Measurements from ENCODE around the gene FCER2. TPM values are rescaled to one million over a fixed set of nuclear protein-coding genes. Genes with fewer than 3 reads are reported as not detected.
"Not testable (repeated sequence)": the region's sequence is repeated elsewhere in the genome, so short reads cannot be mapped to it uniquely, and the experiment has no call there.

Gene FCER2
- total and polyA plus RNA-seq, 2 donors from 2014 or later: 1.0 TPM; not detected in 1

DNA sequence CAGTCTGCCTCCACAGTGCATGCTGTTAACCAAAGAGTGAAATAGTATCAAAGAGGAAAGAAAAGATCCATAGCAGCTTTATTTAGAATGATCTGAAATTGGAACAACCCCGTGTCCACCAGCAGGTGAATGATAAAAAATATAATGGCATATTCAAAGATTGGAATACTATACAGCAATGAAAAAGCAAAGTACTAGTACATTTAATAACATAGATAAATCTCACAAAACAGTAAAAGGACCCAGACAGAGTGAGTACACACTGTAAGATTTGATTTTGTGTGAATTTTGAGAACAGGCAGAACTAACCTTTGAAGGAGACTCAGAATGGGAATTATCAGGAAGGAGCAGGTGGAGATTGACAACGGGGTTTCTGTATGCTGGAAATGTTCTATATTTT is 46.2 kb upstream of the FCER2 start:
- Histone ChIP-seq H3K27ac (ENCODE audit: low read depth in 2 of 2, low read length in 2 of 2) (no peak overlapping the region), H3K36me3 (ENCODE audit: control insufficient read depth in 2 of 3, insufficient read depth in 3 of 3, low read length in 3 of 3) (no peaks in the 10 kb centered on the region), H3K4me1 (ENCODE audit: control insufficient read depth in 2 of 3, insufficient read depth in 2 of 3, low read depth in 1 of 3, low read length in 3 of 3) (no peaks in the 10 kb centered on the region), H3K27me3 (ENCODE audit: control insufficient read depth, insufficient read depth, low read length) (no peaks in the 10 kb centered on the region), H3K9me3 (ENCODE audit: control insufficient read depth in 2 of 3, insufficient read depth in 1 of 3, low read length in 3 of 3) (no peaks in the 10 kb centered on the region), H3K9ac (ENCODE audit: low read length in 3 of 3) (no peak overlapping the region), H3K4me3 (ENCODE audit: low read length in 3 of 3) (no peak overlapping the region)
- intact Hi-C loops (cut with DNase I): no loop called here
- DNase-seq (no peak), FAIRE-seq (no peak)
- no peak for TF ChIP-seq CTCF (IDR thresholded peaks at IDR 0.05; ENCODE audit: borderline replicate concordance, extremely low read depth, insufficient read depth)

GRCh38 chr19:7746903-7747884 is 45.3 kb upstream of the FCER2 start, which contains the start of gene CD209:
Gene CD209 (minus strand): TSS chr19:7747534. CDS start chr19:7747511, 23 bp downstream.
- no peaks in the 10 kb centered on the region for H3K9me3 ChIP-seq (ENCODE audit: control insufficient read depth in 2 of 3, insufficient read depth in 1 of 3, low read length in 3 of 3)
- H3K36me3 ChIP-seq (ENCODE audit: control insufficient read depth in 2 of 3, insufficient read depth in 3 of 3, low read length in 3 of 3): no peaks in the 10 kb centered on the region
- H3K27me3 ChIP-seq (ENCODE audit: control insufficient read depth, insufficient read depth, low read length): no peaks in the 10 kb centered on the region
- H3K27ac ChIP-seq (ENCODE audit: low read depth in 2 of 2, low read length in 2 of 2): no peak within 1 kb of the TSS
- H3K4me3 ChIP-seq (ENCODE audit: low read length in 3 of 3): no peak within 1 kb of the TSS
- intact Hi-C loops (cut with DNase I): no loop called here
- no peak for TF ChIP-seq CTCF (IDR thresholded peaks at IDR 0.05; ENCODE audit: borderline replicate concordance, extremely low read depth, insufficient read depth)
- FAIRE-seq (no peak), DNase-seq (peak in 4 of 5 donors; percentile 27 to 63 (median 54))
- no peak within 1 kb of the TSS for H3K9ac ChIP-seq (ENCODE audit: low read length in 3 of 3)
- no peaks in the 10 kb centered on the region for H3K4me1 ChIP-seq (ENCODE audit: control insufficient read depth in 2 of 3, insufficient read depth in 2 of 3, low read depth in 1 of 3, low read length in 3 of 3)

GRCh38 chr19:7746306-7746705 is 44.4 kb upstream of the FCER2 start:
- intact Hi-C loops (cut with DNase I); H3K36me3 ChIP-seq (ENCODE audit: control insufficient read depth in 2 of 3, insufficient read depth in 3 of 3, low read length in 3 of 3); H3K9ac ChIP-seq (ENCODE audit: low read length in 3 of 3); FAIRE-seq; H3K27ac ChIP-seq (ENCODE audit: low read depth in 2 of 2, low read length in 2 of 2); H3K9me3 ChIP-seq (ENCODE audit: control insufficient read depth in 2 of 3, insufficient read depth in 1 of 3, low read length in 3 of 3); H3K4me3 ChIP-seq (ENCODE audit: low read length in 3 of 3); H3K27me3 ChIP-seq (ENCODE audit: control insufficient read depth, insufficient read depth, low read length); H3K4me1 ChIP-seq (ENCODE audit: control insufficient read depth in 2 of 3, insufficient read depth in 2 of 3, low read depth in 1 of 3, low read length in 3 of 3); DNase-seq: not testable (repeated sequence)

DNA sequence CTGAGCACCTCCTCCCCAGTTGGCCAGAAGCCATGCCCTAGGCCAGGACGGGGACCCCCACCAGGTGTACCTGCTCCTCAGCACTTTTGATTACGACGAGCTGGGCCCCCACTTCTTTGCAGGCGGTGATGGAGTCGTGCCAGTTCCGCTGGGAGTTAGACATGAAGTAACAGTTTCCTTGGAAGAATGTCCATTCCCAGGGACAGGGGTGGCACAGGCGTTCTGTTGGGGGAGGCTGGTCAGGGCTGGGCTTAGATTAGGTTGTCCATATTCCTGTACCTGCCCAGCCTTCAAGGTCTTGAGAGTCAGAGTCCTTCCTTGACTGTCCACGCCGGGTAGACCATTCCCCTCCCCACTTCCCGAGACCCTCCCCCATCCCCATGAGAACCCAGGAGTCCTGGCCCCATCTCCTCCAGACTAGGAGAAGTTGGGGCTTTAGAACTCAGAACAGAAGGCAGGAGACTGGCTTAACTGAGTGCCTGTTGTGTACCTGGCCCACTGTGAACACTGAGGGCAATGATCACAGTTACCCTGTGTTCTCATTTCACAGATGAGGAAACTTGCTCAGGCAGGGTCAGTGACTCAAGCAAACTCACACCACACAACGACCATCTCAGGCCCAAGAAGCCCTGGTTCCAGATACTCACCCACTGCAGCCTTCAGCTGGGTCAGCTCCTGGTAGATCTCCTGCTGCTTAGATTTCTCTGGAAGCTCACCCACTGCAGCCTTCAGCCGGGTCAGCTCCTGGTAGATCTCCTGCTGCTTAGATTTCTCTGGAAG is 43.1 kb upstream of the FCER2 start:
- DNase-seq (no peak), FAIRE-seq (no peak)
- intact Hi-C loops (cut with DNase I): no loop called here

More for the DNA sequence above, 43.1 kb upstream of the FCER2 start:
- no peaks in the 10 kb centered on the region for H3K4me1 ChIP-seq (ENCODE audit: control insufficient read depth in 2 of 3, insufficient read depth in 2 of 3, low read depth in 1 of 3, low read length in 3 of 3)
- no peaks in the 10 kb centered on the region for H3K27me3 ChIP-seq (ENCODE audit: control insufficient read depth, insufficient read depth, low read length)
- no peak overlapping the region for H3K27ac ChIP-seq (ENCODE audit: low read depth in 2 of 2, low read length in 2 of 2)
- H3K4me3 ChIP-seq (ENCODE audit: low read length in 3 of 3): no peak overlapping the region
- H3K36me3 ChIP-seq (ENCODE audit: control insufficient read depth in 2 of 3, insufficient read depth in 3 of 3, low read length in 3 of 3): no peaks in the 10 kb centered on the region
- no peaks in the 10 kb centered on the region for H3K9me3 ChIP-seq (ENCODE audit: control insufficient read depth in 2 of 3, insufficient read depth in 1 of 3, low read length in 3 of 3)
- no peak for TF ChIP-seq CTCF (IDR thresholded peaks at IDR 0.05; ENCODE audit: borderline replicate concordance, extremely low read depth, insufficient read depth)
- no peak overlapping the region for H3K9ac ChIP-seq (ENCODE audit: low read length in 3 of 3)
